PC-3 (cell line): ENCODE data around the gene CCDC136. TPM values are rescaled to one million over a fixed set of nuclear protein-coding genes. Genes with fewer than 3 reads are reported as not detected.
A peak's percentile ranks its signal among the peaks of the same experiment; 100 is the strongest.

Experiments
- ATAC-seq: fragments of 200-7000 bp; cut with Tn5 transposase; 2 replicates; pipeline ENCODE4 v1.9.1; 2020; ENCODE audit warnings: mild to moderate bottlenecking, moderate library complexity
- BruUV-seq: library from RNA; stranded (reverse); fragments of 400-500 nt; replicated peaks from 2 replicates; lab custom pipeline; 2021; lab: Mats Ljungman, UMichigan
- CTCF ChIA-PET: fragments of 300-600 bp; sonication (Branson Sonifier 250); formaldehyde crosslinking; loops from one replicate; lab custom pipeline; 2022; ENCODE audit warnings: antibody characterized with exemption; lab: Charles Lee
- POLR2A ChIA-PET: fragments of 300-600 bp; sonication (Branson Sonifier 250); formaldehyde crosslinking; loops from one replicate; lab custom pipeline; 2022; ENCODE audit warnings: antibody characterized with exemption; ENCODE audit not compliant: unreplicated experiment; lab: Charles Lee
- DNase-seq: peaks from one replicate; pipeline ENCODE4 v3.0.0-alpha.2; 2015
- H2AFZ ChIP-seq: fragments of 300-600 bp; sonication (generic); 2 replicates; pipeline ENCODE4 v1.6.0; 2016; ENCODE audit warnings: antibody characterized with exemption, low read length
- H3F3A ChIP-seq: fragments of 300-600 bp; sonication (generic); one replicate; pipeline ENCODE4 v1.6.0; 2017; ENCODE audit warnings: antibody characterized with exemption, low read length, control low read depth, mild to moderate bottlenecking; ENCODE audit not compliant: unreplicated experiment
- H3K27ac ChIP-seq: fragments of 300-600 bp; sonication (generic); 2 replicates; pipeline ENCODE4 v1.5.1; 2016; ENCODE audit warnings: mild to moderate bottlenecking, low read length
- H3K27me3 ChIP-seq: fragments of 300-600 bp; sonication (generic); 2 replicates; pipeline ENCODE4 v1.6.1; 2016; ENCODE audit warnings: low read length, mixed read lengths
- H3K36me3 ChIP-seq: fragments of 300-600 bp; sonication (generic); 2 replicates; pipeline ENCODE4 v1.6.1; 2016; ENCODE audit warnings: low read depth, mixed run types, low read length, mixed read lengths
- H3K4me1 ChIP-seq: fragments of 300-600 bp; sonication (generic); 2 replicates; pipeline ENCODE4 v1.5.1; 2016; ENCODE audit warnings: low read length; ENCODE audit not compliant: insufficient read depth
- H3K4me2 ChIP-seq: fragments of 300-600 bp; sonication (generic); 2 replicates; pipeline ENCODE4 v1.6.0; 2016; ENCODE audit warnings: low read length
- H3K4me3 ChIP-seq: fragments of 300-600 bp; sonication (generic); 2 replicates; pipeline ENCODE4 v1.5.1; 2016; ENCODE audit warnings: mild to moderate bottlenecking, low read length, mixed read lengths
- H3K79me2 ChIP-seq: fragments of 300-600 bp; sonication (generic); 2 replicates; pipeline ENCODE4 v1.6.1; 2017; ENCODE audit warnings: low read length, mixed read lengths
- H3K9ac ChIP-seq: fragments of 300-600 bp; sonication (generic); 2 replicates; pipeline ENCODE4 v1.6.0; 2016; ENCODE audit warnings: mild to moderate bottlenecking, low read length
- H3K9me2 ChIP-seq: fragments of 300-600 bp; sonication (generic); replicated peaks from 2 replicates; pipeline ENCODE4 v1.6.1; 2016; ENCODE audit warnings: mixed run types, low read length, mixed read lengths
- H3K9me3 ChIP-seq: fragments of 300-600 bp; sonication (generic); 2 replicates; pipeline ENCODE4 v1.6.1; 2016; ENCODE audit warnings: low read length, mixed read lengths
- H4K20me1 ChIP-seq: fragments of 300-600 bp; sonication (generic); 2 replicates; pipeline ENCODE4 v1.6.1; 2016; ENCODE audit warnings: low read length, mixed read lengths
- CTCF ChIP-seq: fragments of 300-600 bp; sonication (generic); conservative IDR thresholded peaks from 2 replicates; pipeline ENCODE4 v1.5.1; 2017; ENCODE audit warnings: antibody characterized with exemption, low read depth, mild to moderate bottlenecking, low read length
- EZH2 ChIP-seq: fragments of 300-600 bp; sonication (generic); IDR thresholded peaks from one replicate; pipeline ENCODE4 v1.6.1; 2017; ENCODE audit warnings: antibody characterized with exemption, mild to moderate bottlenecking, low read length; ENCODE audit not compliant: unreplicated experiment
- EZH2phosphoT487 ChIP-seq: fragments of 300-600 bp; sonication (generic); IDR thresholded peaks from 2 replicates; pipeline ENCODE4 v1.6.1; 2018; ENCODE audit warnings: mild to moderate bottlenecking, antibody characterized with exemption, low read length, borderline replicate concordance
- intact Hi-C: fragments of 100-400 bp; cut with micrococcal nuclease; formaldehyde crosslinking; loops from 2 replicates; pipeline ENCODE4 v1.9.0; 2023
- total RNA-seq: library from RNA; depleted of rRNA; stranded (reverse); fragments of >200 nt; gene quantifications from 2 replicates; pipeline ENCODE4 v1.2.3, GENCODE V29; 2014

The CCDC136 gene
- total RNA-seq, 1 experiment from 2014 or later: 10.5 TPM

- CTCF ChIA-PET: no interaction called here
- Histone ChIP-seq H3K4me3 (no peak overlapping the region), H3K9me3 (no peaks in the 10 kb centered on the region), H3K4me2 (no peak overlapping the region), H3K4me1 (peaks cover 9% of the 10 kb centered on the region), H3K9ac (no peak overlapping the region), H3K27ac (no peak overlapping the region), H3K79me2 (peaks cover 26% of the 10 kb centered on the region), H3K27me3 (no peaks in the 10 kb centered on the region), H2AFZ (no peak overlapping the region), H3K9me2 (no peaks in the 10 kb centered on the region), H4K20me1 (no peaks in the 10 kb centered on the region), H3K36me3 (peaks cover 5% of the 10 kb centered on the region; the same call in 1 of the 2 replicates), H3F3A (no peaks in the 10 kb centered on the region)
- DNase-seq (no peak), ATAC-seq (no peak)
- intact Hi-C loops: no loop called here
- TF ChIP-seq CTCF (no peak), EZH2phosphoT487 (no peak), EZH2 (no peak)
- TSS peak; percentile 2 for BruUV-seq
- POLR2A ChIA-PET: no interaction called here
Observed at GRCh38 chr7:128865303-128865702, 73.5 kb downstream of the CCDC136 start.

GRCh38 chr7:128865996-128866877 is 74.5 kb downstream of the CCDC136 start:
- no peaks in the 10 kb centered on the region for H3K9me2 ChIP-seq
- no peaks in the 10 kb centered on the region for H3K9me3 ChIP-seq
- H3F3A ChIP-seq: no peaks in the 10 kb centered on the region
- H3K36me3 ChIP-seq: peaks cover 5% of the 10 kb centered on the region; the same call in 1 of the 2 replicates
- no peak overlapping the region for H3K9ac ChIP-seq
- intact Hi-C loops: no loop called here
- H3K4me3 ChIP-seq: no peak overlapping the region
- CTCF ChIA-PET: no interaction called here
- DNase-seq: no peak
- H3K27ac ChIP-seq: no peak overlapping the region
- TF ChIP-seq EZH2: no peak
- peaks cover 9% of the 10 kb centered on the region for H3K4me1 ChIP-seq
- no TSS peak for BruUV-seq
- ATAC-seq: no peak
- peaks cover 26% of the 10 kb centered on the region for H3K79me2 ChIP-seq
- H3K27me3 ChIP-seq: no peaks in the 10 kb centered on the region
- no peak overlapping the region for H2AFZ ChIP-seq
- no peaks in the 10 kb centered on the region for H4K20me1 ChIP-seq
- POLR2A ChIA-PET: no interaction called here
- no peak overlapping the region for H3K4me2 ChIP-seq

- peaks cover 26% of the 10 kb centered on the region for H3K79me2 ChIP-seq
- no peaks in the 10 kb centered on the region for H3K27me3 ChIP-seq
- H3F3A ChIP-seq: no peaks in the 10 kb centered on the region
- POLR2A ChIA-PET: no interaction called here
- H4K20me1 ChIP-seq: no peaks in the 10 kb centered on the region
- no peaks in the 10 kb centered on the region for H3K9me2 ChIP-seq
- DNase-seq (no peak), ATAC-seq (no peak)
- no peak overlapping the region for H2AFZ ChIP-seq
- H3K36me3 ChIP-seq: peaks cover 5% of the 10 kb centered on the region; the same call in 1 of the 2 replicates
- H3K4me1 ChIP-seq: peaks cover 11% of the 10 kb centered on the region
- H3K4me3 ChIP-seq: no peak overlapping the region
- CTCF ChIA-PET: no interaction called here
- intact Hi-C loops: no loop called here
- no TSS peak for BruUV-seq
- H3K9me3 ChIP-seq: no peaks in the 10 kb centered on the region
- H3K27ac ChIP-seq: no peak overlapping the region
- TF ChIP-seq EZH2phosphoT487 (no peak), CTCF (no peak), EZH2 (no peak)
- no peak overlapping the region for H3K4me2 ChIP-seq
- H3K9ac ChIP-seq: no peak overlapping the region
Observed at GRCh38 chr7:128867241-128867640, 75.5 kb downstream of the CCDC136 start.
